ENCODE results near the gene AHDC1.

The AHDC1 gene

GRCh38 chr1:27596986-27597385, 7.0 kb downstream of the AHDC1 start:
- DNase-seq: no peak

- DNase-seq: no peak
Measured at GRCh38 chr1:27596261-27596660, 7.7 kb downstream of the AHDC1 start.

DNA sequence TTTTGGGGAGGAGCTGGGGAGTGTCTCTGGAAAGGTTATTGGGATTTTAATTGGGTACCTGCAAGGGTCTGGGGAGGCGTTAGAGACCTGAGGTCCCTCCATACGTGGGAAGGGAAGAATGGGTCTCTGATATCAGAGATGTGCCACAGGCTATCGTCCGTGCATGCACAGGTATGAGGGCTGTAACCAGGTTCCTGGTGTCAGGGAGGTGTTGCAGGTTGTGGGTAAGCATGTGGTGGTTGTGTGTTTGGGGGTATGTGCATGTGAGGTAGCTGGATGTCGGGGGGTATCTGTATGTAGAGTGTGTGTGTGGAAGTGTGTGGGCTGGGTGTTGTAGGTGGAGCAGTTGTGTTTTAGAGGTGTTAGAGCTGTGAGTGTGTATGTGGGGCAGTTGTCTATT, 8.3 kb downstream of the AHDC1 start:
- DNase-seq: no peak

- peak; percentile 49 for DNase-seq
Measured at GRCh38 chr1:27594564-27595510, 9.1 kb downstream of the AHDC1 start.

DNA sequence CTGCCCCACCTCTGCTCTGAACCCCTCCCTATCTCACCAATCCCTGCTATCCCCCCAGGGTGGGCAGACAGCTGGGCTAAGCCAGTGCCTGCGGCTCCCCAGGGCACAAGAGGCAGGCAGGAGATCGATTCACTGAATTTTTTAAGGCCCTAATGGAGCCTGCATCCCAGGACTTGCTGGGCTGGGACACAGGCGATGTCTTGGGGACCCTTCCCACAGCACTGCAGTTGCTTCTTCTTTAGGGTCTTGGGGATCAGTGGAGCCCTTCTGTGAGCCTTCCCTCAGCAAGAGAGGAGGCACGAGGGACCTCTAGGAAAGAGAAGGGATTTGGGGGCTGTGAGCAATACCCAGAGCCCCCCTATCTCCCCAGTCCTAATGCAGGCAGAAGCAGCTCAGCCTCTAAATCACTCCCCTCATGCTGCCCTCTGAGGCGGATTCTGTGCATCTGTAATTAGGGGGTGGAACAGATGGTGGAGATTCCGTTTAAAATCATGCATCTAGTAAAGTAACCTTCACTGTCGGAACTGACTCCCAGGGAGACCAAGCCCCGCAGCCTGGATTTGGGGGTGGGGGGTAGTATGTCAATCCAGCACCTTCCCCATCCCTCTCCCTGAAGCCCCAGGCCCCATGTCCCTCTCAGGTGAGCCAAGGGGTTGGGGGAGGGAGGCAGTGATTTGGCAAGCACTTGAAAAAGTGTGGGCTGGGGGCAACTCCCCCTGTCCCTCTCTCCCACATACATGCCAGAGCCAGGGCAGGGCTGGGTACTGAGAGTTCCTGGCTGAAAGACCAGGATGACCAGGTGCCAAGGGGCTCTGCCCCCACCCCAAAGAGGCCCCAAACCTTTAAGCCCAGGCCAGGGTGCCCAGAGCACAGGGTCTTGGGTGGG, 10.0 kb downstream of the AHDC1 start:
- no peak for DNase-seq

- DNase-seq: no peak
Measured at GRCh38 chr1:27592931-27593677, 10.8 kb downstream of the AHDC1 start.

DNA sequence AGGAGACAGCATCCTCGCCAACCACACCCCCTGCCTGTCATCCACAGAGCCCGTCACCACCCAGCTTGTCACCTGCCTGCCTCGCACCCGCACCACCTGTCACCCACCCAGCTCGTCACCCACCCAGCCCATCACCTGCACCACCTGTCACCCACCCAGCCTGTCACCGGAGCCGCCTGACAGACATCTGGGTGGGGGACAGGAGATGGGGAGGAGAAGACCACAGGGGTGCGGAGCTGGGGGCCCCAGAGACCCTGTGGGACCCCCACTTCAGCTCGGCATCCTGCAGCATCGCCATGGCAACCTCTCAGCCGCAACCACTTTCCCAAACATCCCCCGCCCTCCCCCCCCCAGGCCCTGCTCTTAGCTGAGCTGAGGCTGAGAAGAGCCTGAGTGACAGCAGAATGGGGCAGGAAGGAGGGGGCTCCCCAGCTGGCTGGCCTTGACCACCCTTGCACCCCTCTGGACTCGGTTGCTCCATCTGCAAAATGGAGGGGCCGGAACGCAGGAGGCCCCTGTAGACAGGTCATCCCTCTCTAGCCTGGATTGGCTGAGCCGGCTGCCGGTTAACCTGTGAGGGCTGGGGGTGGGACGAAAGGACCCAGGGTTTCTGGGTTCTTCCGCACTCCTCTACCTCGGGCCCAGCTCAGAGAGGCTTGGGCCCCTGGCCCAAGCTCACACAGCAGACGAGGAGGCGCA, 11.6 kb downstream of the AHDC1 start:
- no peak for DNase-seq

- no peak for DNase-seq
Measured at GRCh38 chr1:27591622-27592021, 12.3 kb downstream of the AHDC1 start.

DNA sequence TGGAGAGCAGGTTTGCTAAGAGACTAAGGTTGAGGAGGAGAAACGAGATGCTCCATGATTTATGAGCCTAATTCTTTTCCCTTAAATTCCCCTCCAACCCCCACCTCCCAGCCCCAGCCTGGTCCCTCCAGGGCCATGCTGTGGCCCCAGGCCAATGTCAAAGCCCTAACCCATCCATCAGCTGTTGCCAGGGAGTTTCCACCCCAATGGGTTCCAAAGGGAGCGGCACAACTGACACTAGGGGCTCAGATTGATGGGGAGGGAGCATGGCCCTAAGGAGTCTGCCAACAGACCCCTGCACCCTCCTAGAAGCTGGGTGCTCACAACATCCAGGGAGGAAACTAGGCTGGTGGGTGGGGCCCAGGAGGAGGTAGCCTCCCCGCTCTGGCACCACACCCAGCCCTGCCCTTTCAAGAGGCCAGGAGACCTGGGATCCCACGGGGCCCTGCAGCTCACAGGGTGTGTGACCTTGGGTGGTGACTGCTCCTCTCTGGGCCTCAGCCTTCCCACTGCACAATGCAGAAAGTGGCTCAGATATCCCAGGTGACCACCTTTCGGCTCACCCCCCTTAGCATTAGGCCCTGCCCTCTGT, 12.9 kb downstream of the AHDC1 start:
- no peak for DNase-seq

DNA sequence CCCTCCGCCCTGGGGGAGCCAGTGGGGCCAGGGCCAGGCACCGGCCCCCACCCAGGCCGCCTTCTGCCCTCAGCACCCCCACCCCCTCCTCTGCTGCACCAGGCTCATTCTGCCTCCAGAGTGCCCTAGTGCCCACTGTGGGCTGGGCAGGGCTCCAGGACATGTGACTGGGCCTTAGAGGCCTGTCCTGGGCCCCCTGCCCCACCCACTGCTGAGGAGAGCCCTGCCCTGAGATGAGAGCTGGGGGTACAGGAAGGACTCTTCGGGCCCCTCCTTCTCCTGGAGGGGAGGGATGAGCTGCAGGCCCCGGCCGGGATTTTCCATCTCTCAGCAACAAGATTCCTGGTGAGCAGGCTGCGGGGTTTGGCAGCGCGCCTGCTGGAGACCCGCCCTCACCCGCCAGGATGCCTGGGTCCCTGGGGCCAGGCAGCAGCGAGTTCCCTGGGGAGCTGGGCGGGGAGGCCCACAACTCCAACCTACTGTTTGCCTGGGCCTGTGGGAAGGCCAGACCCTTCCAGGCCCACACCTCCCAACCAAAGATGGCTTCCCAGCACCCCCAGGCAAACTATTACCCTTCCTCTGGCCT, 14.0 kb downstream of the AHDC1 start:
- no peak for DNase-seq

- no peak for DNase-seq
Measured at GRCh38 chr1:27589441-27589840, 14.5 kb downstream of the AHDC1 start.

DNA sequence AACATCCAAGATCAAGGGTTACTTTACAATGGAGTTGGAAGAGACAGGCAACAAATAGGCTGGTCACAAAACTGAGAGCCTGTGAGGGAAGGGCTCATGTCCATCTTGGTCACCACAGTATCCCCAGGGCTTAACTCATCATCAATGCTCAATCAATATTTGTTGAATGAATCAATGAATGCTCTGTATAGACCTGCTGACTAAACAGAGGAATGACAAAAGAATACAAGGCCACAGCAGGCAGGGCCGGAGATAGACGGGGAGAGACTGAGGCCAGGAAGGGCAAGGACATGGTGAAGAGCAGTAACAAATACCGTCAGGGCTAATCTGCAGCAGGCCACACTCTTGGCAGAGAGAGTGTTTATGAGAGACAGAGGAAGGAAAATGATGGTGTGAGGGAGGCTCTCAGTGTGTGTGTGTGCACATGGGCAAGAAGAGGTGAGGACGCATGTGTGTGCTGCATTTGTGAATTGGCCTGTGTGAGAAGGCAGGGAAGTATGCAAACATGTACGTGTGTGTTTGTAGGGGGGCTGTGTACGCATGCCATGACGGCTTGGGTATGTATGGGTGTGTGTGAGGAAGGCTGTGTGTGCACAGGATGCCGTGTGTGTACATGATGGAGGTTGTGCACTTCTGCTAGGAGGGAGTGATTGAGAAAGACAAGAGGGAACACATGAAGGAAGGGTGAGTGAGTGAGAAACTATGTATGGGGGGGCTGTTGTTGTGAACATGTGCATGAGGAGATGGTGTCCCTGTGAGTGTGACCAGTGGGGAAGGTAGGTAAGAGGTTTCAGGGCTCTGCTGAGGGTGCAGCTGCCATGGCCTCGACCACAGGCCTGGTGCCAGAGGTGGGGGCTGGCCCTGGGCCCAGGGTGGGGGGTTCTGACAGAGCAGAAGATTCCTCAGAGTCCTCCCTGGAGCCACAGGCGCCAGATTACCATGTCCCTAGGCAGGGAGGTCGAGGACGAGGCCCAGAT, 15.4 kb downstream of the AHDC1 start:
- DNase-seq: no peak

DNA sequence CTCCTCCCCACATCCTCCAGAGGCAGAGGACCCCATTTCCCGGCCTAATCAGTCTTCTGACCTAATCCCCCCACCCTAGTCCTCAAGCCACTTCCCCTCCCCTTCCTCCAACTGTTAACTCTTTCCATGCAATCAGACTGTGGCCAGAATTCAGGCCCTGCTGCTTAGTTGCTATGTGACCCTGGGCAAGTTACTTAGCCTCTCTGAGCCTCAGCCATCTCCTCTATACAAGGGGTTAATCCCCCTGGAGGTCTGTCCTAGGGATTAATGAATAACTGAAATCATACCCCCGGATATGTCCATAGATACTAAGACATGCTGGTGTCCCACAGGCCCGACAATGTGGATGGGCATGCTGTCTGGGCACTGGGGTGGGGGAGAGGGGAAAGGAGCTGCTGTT, 18.3 kb downstream of the AHDC1 start:
- no peak for DNase-seq

DNA sequence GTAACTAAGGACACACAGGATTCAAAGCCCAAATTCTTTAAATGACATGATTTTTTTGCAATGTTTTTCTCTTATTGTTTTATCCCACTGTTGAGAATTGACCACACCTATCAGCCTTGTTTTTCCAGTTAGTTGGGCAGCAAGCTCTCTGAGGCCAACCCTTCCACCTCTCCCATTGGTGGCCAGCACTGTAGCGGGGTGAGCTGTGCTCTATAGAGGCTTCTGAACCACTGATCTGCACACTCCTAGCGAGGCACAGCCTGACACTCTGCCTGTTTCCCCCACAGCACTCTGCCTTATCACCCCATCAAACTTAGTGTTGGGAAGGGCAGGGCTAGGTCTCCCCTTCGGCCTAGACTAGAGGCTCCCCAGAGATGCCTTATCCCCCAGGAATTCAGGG, 19.5 kb downstream of the AHDC1 start:
- no peak for DNase-seq

GRCh38 chr1:27583479-27583878, 20.5 kb downstream of the AHDC1 start:
- no peak for DNase-seq

GRCh38 chr1:27581823-27582243, 22.1 kb downstream of the AHDC1 start:
- DNase-seq: no peak

- DNase-seq: no peak
Measured at GRCh38 chr1:27577504-27578188, 26.3 kb downstream of the AHDC1 start.

- no peak for DNase-seq
Measured at GRCh38 chr1:27576806-27577227, 27.1 kb downstream of the AHDC1 start.

- DNase-seq: no peak
Measured at GRCh38 chr1:27575840-27576331, 28.1 kb downstream of the AHDC1 start.

Measured in stimulated activated CD8-positive, alpha-beta memory T cell treated with anti-CD3 and anti-CD28 coated beads, Interleukin-4, amount 100 ng/mL, for 48 hours (primary cell).